ENCODE measurements around the gene PDILT. TPM values are rescaled to one million over a fixed set of nuclear protein-coding genes. Genes with fewer than 3 reads are reported as not detected.

PDILT gene
- total RNA-seq, 1 donor from 2014 or later: not detected

DNA sequence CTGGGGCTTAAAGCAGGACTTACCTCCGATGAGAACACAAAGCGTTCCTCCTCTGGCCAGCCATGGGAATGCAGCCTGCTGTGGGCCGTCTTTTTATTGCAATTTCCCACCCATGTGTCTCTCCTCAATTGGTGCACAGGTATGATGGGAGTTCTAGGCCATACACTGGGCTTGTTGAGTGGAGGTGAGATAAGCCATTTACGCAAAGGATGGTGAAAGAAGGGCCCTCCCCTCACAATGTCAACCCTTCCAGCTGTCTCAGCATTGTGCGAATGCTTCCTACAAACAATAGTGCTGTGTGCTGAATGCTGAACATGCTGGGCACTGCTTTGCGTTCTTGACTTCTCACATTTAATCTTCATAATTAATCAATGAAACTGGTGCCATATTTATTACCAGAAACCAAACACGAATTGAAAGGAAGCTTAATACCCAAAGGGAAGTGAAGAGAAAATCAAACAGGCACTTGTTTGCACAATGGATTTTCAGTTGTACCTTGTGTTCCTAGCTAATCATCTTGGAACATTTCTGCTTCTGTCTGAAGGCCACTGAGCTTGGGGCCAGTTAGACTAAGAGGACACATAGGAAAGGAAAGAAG lies 77.0 kb downstream of the PDILT start, which contains the start of gene GP2:
Gene GP2 (minus strand): TSS at position 70 of the 598 bp plus-strand sequence. CDS start 1,082 bp downstream, outside the sequence.
- H3K36me3 ChIP-seq (ENCODE audit: insufficient read depth, low read length): no peaks in the 10 kb centered on the region
- Mint-ChIP-seq H3K36me3 (ENCODE audit: low read depth, unreplicated experiment) (no peaks in the 10 kb centered on the region), H3K4me3 (ENCODE audit: unreplicated experiment) (no peak within 1 kb of the TSS), H3K27ac (ENCODE audit: unreplicated experiment) (no peak within 1 kb of the TSS), H3K4me1 (ENCODE audit: low read depth, unreplicated experiment) (no peaks in the 10 kb centered on the region), H3K27me3 (ENCODE audit: low read depth, unreplicated experiment) (peaks cover 18% of the 10 kb centered on the region), H3K9me3 (ENCODE audit: unreplicated experiment) (no peaks in the 10 kb centered on the region)
- H3K4me3 ChIP-seq (ENCODE audit: insufficient read depth, low read depth, low read length): no peak within 1 kb of the TSS
- H3K4me2 ChIP-seq (ENCODE audit: low read length): no peak within 1 kb of the TSS
- no peaks in the 10 kb centered on the region for H3K27me3 ChIP-seq (ENCODE audit: insufficient read depth, low read length)
- TF ChIP-seq EZH2 (IDR thresholded peaks at IDR 0.05; ENCODE audit: insufficient read depth, low read length): no peak
- TF ChIP-seq, protein P1, sequence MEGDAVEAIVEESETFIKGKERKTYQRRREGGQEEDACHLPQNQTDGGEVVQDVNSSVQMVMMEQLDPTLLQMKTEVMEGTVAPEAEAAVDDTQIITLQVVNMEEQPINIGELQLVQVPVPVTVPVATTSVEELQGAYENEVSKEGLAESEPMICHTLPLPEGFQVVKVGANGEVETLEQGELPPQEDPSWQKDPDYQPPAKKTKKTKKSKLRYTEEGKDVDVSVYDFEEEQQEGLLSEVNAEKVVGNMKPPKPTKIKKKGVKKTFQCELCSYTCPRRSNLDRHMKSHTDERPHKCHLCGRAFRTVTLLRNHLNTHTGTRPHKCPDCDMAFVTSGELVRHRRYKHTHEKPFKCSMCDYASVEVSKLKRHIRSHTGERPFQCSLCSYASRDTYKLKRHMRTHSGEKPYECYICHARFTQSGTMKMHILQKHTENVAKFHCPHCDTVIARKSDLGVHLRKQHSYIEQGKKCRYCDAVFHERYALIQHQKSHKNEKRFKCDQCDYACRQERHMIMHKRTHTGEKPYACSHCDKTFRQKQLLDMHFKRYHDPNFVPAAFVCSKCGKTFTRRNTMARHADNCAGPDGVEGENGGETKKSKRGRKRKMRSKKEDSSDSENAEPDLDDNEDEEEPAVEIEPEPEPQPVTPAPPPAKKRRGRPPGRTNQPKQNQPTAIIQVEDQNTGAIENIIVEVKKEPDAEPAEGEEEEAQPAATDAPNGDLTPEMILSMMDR (IDR thresholded peaks at IDR 0.05; ENCODE audit: insufficient read depth, low read depth, low read length): no peak
- no peaks in the 10 kb centered on the region for H3K79me2 ChIP-seq (ENCODE audit: insufficient read depth, low read length)
- no peaks in the 10 kb centered on the region for H3K4me1 ChIP-seq (ENCODE audit: insufficient read depth, low read length)
- no peak within 1 kb of the TSS for H3K27ac ChIP-seq (ENCODE audit: low read depth, low read length)
- DNase-seq (ENCODE audit: low read depth) (no peak), FAIRE-seq (no peak)
- H4K20me1 ChIP-seq (ENCODE audit: insufficient read depth, low read length): no peaks in the 10 kb centered on the region
- H3K9ac ChIP-seq (ENCODE audit: low read length): no peak within 1 kb of the TSS
- H3K9me3 ChIP-seq (ENCODE audit: insufficient read depth, low read depth, low read length): no peaks in the 10 kb centered on the region
- H2AFZ ChIP-seq (ENCODE audit: low read depth, low read length): no peak within 1 kb of the TSS

DNA sequence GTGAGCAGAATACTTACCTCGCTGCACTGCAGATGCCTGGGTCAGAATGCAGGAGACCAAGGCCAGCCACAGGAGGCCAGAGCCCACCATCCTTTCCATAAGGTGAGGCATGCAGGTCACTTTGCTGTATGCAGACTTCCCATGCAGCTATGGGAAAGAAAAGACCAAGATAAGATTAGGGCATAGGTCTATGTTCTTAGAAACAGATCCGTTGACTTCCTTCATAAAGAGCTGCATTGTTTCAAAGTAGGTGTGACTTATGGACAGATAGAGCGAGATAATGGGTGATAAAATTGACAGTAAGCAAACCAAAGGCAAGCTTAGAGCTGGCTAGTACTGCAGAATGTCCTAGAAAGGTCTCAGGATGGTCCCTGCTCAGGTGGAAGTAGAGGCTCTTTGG lies 78.2 kb downstream of the PDILT start:
- Histone ChIP-seq H3K4me3 (ENCODE audit: insufficient read depth, low read depth, low read length) (no peak overlapping the region), H3K9me3 (ENCODE audit: insufficient read depth, low read depth, low read length) (no peaks in the 10 kb centered on the region), H3K4me2 (ENCODE audit: low read length) (no peak overlapping the region), H4K20me1 (ENCODE audit: insufficient read depth, low read length) (no peaks in the 10 kb centered on the region), H3K27me3 (ENCODE audit: insufficient read depth, low read length) (no peaks in the 10 kb centered on the region), H3K79me2 (ENCODE audit: insufficient read depth, low read length) (no peaks in the 10 kb centered on the region), H3K36me3 (ENCODE audit: insufficient read depth, low read length) (no peaks in the 10 kb centered on the region), H2AFZ (ENCODE audit: low read depth, low read length) (no peak overlapping the region), H3K4me1 (ENCODE audit: insufficient read depth, low read length) (no peaks in the 10 kb centered on the region), H3K27ac (ENCODE audit: low read depth, low read length) (no peak overlapping the region), H3K9ac (ENCODE audit: low read length) (no peak overlapping the region)
- DNase-seq (ENCODE audit: low read depth) (no peak), FAIRE-seq (no peak)
- no peaks in the 10 kb centered on the region for H3K9me3 Mint-ChIP-seq (ENCODE audit: unreplicated experiment)
- no peaks in the 10 kb centered on the region for H3K36me3 Mint-ChIP-seq (ENCODE audit: low read depth, unreplicated experiment)
- TF ChIP-seq EZH2 (IDR thresholded peaks at IDR 0.05; ENCODE audit: insufficient read depth, low read length): no peak
- TF ChIP-seq, protein P1 (IDR thresholded peaks at IDR 0.05; ENCODE audit: insufficient read depth, low read depth, low read length): no peak
- peaks cover 26% of the 10 kb centered on the region for H3K27me3 Mint-ChIP-seq (ENCODE audit: low read depth, unreplicated experiment)
- no peak overlapping the region for H3K27ac Mint-ChIP-seq (ENCODE audit: unreplicated experiment)
- H3K4me3 Mint-ChIP-seq (ENCODE audit: unreplicated experiment): no peak overlapping the region
- no peaks in the 10 kb centered on the region for H3K4me1 Mint-ChIP-seq (ENCODE audit: low read depth, unreplicated experiment)

DNA sequence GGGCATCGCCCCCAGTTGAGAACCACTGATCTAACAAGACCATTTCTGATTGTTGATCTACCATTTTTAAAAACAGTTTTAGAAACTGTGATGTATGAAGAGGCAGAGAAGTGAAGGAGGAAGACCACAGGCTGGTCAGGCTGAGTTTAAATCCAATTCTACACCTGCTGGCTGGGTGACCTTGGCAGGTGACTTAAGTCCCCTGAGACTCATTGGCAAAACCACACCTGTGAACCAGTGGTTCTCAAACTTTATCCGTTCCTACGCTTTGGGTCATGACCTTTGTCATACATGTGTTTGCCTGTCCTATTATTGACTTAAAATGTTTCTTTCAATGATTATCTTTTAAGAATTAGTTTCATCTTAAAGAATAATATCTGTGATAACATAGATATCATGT lies 79.5 kb downstream of the PDILT start:
- no peak overlapping the region for H3K9ac ChIP-seq (ENCODE audit: low read length)
- no peak for TF ChIP-seq EZH2 (IDR thresholded peaks at IDR 0.05; ENCODE audit: insufficient read depth, low read length)
- TF ChIP-seq, protein P1 (IDR thresholded peaks at IDR 0.05; ENCODE audit: insufficient read depth, low read depth, low read length): no peak
- Mint-ChIP-seq H3K4me1 (ENCODE audit: low read depth, unreplicated experiment) (no peaks in the 10 kb centered on the region), H3K27ac (ENCODE audit: unreplicated experiment) (no peak overlapping the region), H3K36me3 (ENCODE audit: low read depth, unreplicated experiment) (no peaks in the 10 kb centered on the region), H3K27me3 (ENCODE audit: low read depth, unreplicated experiment) (peaks cover 30% of the 10 kb centered on the region), H3K4me3 (ENCODE audit: unreplicated experiment) (no peak overlapping the region), H3K9me3 (ENCODE audit: unreplicated experiment) (no peaks in the 10 kb centered on the region)
- H3K4me2 ChIP-seq (ENCODE audit: low read length): no peak overlapping the region
- no peaks in the 10 kb centered on the region for H3K9me3 ChIP-seq (ENCODE audit: insufficient read depth, low read depth, low read length)
- H3K36me3 ChIP-seq (ENCODE audit: insufficient read depth, low read length): no peaks in the 10 kb centered on the region
- no peaks in the 10 kb centered on the region for H4K20me1 ChIP-seq (ENCODE audit: insufficient read depth, low read length)
- H3K79me2 ChIP-seq (ENCODE audit: insufficient read depth, low read length): no peaks in the 10 kb centered on the region
- FAIRE-seq (no peak), DNase-seq (ENCODE audit: low read depth) (no peak)
- no peak overlapping the region for H2AFZ ChIP-seq (ENCODE audit: low read depth, low read length)
- no peak overlapping the region for H3K27ac ChIP-seq (ENCODE audit: low read depth, low read length)
- no peak overlapping the region for H3K4me3 ChIP-seq (ENCODE audit: insufficient read depth, low read depth, low read length)
- no peaks in the 10 kb centered on the region for H3K4me1 ChIP-seq (ENCODE audit: insufficient read depth, low read length)
- H3K27me3 ChIP-seq (ENCODE audit: insufficient read depth, low read length): no peaks in the 10 kb centered on the region

Measured in astrocyte (in vitro differentiated cells and primary cell).